Measurements from ENCODE around the gene CDH4. TPM values are rescaled to one million over a fixed set of nuclear protein-coding genes. Genes with fewer than 3 reads are reported as not detected.

The CDH4 gene
- total RNA-seq, 2 donors from 2014 or later = 0.05 to 2.2 TPM

DNA sequence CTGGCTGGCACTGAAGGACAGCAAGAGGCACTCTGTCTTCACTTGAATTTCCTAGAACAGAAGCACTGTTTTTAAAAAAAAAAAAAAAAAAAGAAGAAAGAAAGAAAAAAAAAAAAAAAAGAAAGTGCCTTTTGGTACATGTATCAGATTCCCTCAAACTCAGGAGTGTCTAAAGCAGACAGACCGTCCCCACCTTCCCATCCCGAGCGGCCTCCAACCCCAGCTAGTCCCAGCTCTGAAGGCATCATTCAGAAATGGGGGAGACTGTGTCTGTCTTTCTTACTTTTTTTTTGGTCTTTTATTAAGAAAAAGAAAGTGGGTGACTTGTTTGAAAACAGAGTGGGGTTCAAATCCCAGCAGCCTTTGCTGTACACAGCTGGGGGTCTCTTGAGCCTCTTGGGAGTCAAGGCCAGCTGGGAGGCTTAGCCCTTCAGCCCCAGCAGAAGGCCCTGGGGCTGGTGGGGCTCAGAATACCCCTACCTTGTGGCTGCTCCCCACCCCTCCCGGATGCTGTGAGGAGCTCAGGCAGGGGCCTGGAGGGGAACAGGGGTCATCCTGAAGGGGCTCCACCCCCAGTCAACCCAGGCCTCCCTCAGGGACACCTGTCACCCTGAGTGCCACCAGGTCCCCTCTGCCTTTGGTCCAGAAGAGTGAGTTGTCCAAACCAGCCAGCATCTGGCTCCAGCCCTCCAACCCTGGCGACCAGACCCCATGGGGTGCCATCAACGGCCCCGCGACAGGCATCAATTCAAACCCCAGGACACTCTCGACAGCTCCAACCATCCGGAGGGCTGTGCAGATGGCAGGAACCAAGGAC is 685.3 kb downstream of the CDH4 start:
- intact Hi-C loops (cut with DNase I) = no loop called here
- DNase-seq (ENCODE audit: low spot score) = no peak
- H3K4me3 ChIP-seq = no peak overlapping the region
- no peaks in the 10 kb centered on the region for H3K36me3 ChIP-seq
- H3K27me3 ChIP-seq (replicated peaks; ENCODE audit: insufficient read depth) = no peaks in the 10 kb centered on the region
- H3K9me3 ChIP-seq = no peaks in the 10 kb centered on the region
- TF ChIP-seq POLR2A (IDR thresholded peaks at IDR 0.05) (no peak), POLR2AphosphoS5 (IDR thresholded peaks at IDR 0.05) (no peak)
- TF ChIP-seq, protein P1, sequence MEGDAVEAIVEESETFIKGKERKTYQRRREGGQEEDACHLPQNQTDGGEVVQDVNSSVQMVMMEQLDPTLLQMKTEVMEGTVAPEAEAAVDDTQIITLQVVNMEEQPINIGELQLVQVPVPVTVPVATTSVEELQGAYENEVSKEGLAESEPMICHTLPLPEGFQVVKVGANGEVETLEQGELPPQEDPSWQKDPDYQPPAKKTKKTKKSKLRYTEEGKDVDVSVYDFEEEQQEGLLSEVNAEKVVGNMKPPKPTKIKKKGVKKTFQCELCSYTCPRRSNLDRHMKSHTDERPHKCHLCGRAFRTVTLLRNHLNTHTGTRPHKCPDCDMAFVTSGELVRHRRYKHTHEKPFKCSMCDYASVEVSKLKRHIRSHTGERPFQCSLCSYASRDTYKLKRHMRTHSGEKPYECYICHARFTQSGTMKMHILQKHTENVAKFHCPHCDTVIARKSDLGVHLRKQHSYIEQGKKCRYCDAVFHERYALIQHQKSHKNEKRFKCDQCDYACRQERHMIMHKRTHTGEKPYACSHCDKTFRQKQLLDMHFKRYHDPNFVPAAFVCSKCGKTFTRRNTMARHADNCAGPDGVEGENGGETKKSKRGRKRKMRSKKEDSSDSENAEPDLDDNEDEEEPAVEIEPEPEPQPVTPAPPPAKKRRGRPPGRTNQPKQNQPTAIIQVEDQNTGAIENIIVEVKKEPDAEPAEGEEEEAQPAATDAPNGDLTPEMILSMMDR (IDR thresholded peaks at IDR 0.05) = no peak
- H3K4me1 ChIP-seq (replicated peaks) = no peaks in the 10 kb centered on the region
- no peak overlapping the region for H3K27ac ChIP-seq
- WGBS = 62% methylated on average over 9 of the region's 10 CpGs

DNA sequence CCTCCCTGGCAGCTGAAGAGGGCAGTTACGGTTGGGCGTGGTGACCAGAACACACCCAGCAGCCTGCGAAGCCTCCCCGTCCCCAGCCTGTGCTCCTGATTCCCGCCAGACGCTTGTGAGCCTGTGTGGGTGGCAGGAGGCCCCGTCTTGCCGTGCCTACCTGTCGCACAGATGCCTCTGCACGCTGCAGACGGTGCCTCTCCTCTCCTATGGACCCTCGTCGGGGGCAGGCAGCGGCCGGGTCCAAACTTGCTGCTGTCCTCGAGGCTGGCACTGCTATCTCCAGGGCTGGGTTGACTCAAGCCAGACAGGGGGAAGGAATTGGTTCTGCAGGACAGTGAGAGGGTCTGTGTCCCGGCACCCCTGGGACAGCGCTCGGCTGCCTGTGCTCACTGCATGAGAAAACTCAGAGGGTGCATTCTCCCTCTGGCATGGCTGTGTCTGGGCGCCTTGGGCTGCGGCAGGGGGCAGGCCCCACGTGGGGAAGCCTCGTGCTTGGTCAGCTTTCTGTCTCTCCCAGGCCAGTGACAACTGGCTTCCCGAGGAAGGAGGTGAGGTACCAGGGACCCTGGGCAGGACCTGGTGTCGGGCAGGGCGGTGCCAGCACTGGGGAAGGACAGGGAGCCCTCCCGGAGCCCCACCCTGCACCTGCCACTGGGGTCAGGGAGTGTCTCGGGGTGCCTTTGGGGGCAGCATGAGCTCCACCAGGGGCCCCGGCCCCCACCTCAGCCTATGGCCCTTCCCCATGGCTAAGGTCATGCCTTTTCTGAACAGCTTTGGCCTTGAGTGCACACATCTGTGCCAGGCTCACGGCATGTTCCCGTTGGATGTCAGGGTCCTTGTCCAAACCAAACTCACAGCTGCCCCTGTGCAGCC is 686.1 kb downstream of the CDH4 start:
- Histone ChIP-seq H3K9me3 (no peaks in the 10 kb centered on the region), H3K4me1 (replicated peaks) (no peaks in the 10 kb centered on the region), H3K27me3 (replicated peaks; ENCODE audit: insufficient read depth) (no peaks in the 10 kb centered on the region), H3K36me3 (no peaks in the 10 kb centered on the region), H3K4me3 (no peak overlapping the region), H3K27ac (no peak overlapping the region)
- WGBS = 88% methylated on average over 13 of the region's 31 CpGs
- TF ChIP-seq POLR2AphosphoS5 (IDR thresholded peaks at IDR 0.05) (no peak), POLR2A (IDR thresholded peaks at IDR 0.05) (no peak)
- TF ChIP-seq, protein P1 (IDR thresholded peaks at IDR 0.05) = no peak
- DNase-seq (ENCODE audit: low spot score) = no peak
- intact Hi-C loops (cut with DNase I) = no loop called here

DNA sequence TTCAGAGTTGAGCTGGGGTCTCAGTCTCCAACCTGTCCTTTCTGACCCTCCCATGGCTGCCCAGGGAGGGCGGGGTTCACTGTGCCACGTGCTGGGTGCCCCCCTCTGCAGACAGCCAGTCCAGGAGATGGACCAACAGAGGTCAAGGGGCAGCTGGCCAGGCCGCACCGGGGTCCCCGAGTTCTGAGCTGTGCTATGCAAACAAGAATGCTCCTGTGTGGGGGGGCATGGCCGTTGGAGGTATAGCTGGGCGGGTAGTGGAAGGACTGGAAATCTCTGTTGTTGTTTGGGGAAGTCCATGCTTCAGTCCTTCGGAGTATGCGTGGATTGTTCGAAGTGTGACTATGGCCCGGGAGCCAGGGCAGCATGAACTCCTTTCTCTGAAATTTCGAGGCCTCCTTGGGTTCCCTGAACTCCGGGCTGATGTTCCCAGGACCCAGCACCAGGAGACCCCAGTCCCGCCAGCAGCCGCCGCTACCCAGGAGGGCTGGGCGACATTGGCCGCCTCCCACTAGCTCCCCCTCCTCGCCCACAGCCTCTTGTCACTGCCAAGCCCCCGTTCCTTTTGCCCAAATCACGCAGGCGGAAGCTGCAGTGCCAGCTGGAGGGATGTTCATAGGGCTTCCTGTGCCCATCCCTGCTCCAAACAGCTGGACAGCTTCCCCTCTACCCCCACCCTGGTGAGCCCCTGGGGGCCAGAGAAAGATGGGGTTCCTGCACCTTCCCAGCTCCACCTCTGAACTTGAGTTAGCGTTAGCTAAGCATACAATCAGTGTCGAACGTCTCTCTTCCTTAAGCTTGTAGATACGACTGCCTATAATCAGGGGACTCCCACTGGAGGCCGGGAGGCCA is 687.0 kb downstream of the CDH4 start:
- DNase-seq (ENCODE audit: low spot score) = no peak
- Histone ChIP-seq H3K4me3 (no peak overlapping the region), H3K27me3 (replicated peaks; ENCODE audit: insufficient read depth) (no peaks in the 10 kb centered on the region), H3K27ac (no peak overlapping the region), H3K36me3 (no peaks in the 10 kb centered on the region), H3K4me1 (replicated peaks) (no peaks in the 10 kb centered on the region), H3K9me3 (no peaks in the 10 kb centered on the region)
- intact Hi-C loops (cut with DNase I) = no loop called here
- TF ChIP-seq POLR2AphosphoS5 (IDR thresholded peaks at IDR 0.05) (no peak), POLR2A (IDR thresholded peaks at IDR 0.05) (no peak)
- TF ChIP-seq, protein P1 (IDR thresholded peaks at IDR 0.05) = no peak
- 75% methylated on average over 27 of the region's 27 CpGs for WGBS

DNA sequence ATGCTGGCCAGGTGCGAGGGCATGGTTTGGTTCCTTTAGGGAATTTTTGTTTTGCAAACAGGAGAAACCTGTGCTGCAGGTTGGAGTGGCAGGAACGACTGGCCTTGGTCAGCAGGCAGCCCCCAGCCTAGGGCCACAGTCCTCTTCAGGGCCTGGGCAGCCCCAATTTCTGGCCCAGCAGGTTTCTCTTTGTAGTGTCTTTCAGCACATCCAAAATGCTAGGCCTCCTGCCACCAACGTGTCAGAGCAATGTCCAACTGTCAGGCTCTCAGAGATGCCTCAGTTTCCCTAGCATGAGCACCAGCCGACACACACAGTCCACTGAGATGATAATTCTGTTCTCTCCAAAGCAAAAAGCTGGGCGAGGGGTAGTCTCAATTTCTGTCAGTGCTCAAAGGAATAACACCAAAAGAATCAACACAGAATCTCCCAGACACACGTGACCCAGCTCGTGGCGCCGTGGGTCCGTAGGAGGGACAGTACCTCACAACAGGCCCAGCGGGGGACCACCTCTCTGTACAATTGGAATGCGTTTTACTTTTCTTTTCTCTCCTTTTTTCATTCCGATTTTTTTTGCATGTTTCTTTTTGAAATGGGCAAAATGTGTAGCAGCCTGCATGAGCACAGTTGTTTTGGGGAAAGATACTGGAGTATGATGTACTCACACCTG is 687.8 kb downstream of the CDH4 start:
- DNase-seq (ENCODE audit: low spot score) = no peak
- H3K27me3 ChIP-seq (replicated peaks; ENCODE audit: insufficient read depth) = no peaks in the 10 kb centered on the region
- no peaks in the 10 kb centered on the region for H3K36me3 ChIP-seq
- TF ChIP-seq POLR2AphosphoS5 (IDR thresholded peaks at IDR 0.05) (no peak), POLR2A (IDR thresholded peaks at IDR 0.05) (no peak)
- TF ChIP-seq, protein P1 (IDR thresholded peaks at IDR 0.05) = no peak
- H3K9me3 ChIP-seq = no peaks in the 10 kb centered on the region
- WGBS = 70% methylated on average over 13 of the region's 13 CpGs
- no peak overlapping the region for H3K4me3 ChIP-seq
- H3K4me1 ChIP-seq (replicated peaks) = no peaks in the 10 kb centered on the region
- no peak overlapping the region for H3K27ac ChIP-seq
- intact Hi-C loops (cut with DNase I) = no loop called here

Measured in prostate gland (tissue), 2 donors.